ENCODE measurements around the gene ARHGEF26.

GRCh38 chr3:154175041-154175440 is 53.9 kb downstream of the ARHGEF26 start:
- TF ChIP-seq, protein P1, sequence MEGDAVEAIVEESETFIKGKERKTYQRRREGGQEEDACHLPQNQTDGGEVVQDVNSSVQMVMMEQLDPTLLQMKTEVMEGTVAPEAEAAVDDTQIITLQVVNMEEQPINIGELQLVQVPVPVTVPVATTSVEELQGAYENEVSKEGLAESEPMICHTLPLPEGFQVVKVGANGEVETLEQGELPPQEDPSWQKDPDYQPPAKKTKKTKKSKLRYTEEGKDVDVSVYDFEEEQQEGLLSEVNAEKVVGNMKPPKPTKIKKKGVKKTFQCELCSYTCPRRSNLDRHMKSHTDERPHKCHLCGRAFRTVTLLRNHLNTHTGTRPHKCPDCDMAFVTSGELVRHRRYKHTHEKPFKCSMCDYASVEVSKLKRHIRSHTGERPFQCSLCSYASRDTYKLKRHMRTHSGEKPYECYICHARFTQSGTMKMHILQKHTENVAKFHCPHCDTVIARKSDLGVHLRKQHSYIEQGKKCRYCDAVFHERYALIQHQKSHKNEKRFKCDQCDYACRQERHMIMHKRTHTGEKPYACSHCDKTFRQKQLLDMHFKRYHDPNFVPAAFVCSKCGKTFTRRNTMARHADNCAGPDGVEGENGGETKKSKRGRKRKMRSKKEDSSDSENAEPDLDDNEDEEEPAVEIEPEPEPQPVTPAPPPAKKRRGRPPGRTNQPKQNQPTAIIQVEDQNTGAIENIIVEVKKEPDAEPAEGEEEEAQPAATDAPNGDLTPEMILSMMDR (IDR thresholded peaks at IDR 0.05; ENCODE audit: low read length), result no peak
- TF ChIP-seq EZH2 (IDR thresholded peaks at IDR 0.05; ENCODE audit: borderline replicate concordance, low read length), result no peak

Measured in OCI-LY1 (cell line).